Kidney epithelial cell (primary cell): Measurements from ENCODE around the gene KDM7A. TPM values are rescaled to one million over a fixed set of nuclear protein-coding genes. Genes with fewer than 3 reads are reported as not detected.

Source experiments
- DNase-seq: peaks from one replicate; pipeline ENCODE4 v3.0.0-alpha.2; 2010; ENCODE audit warnings: low read depth
- H3K27me3 ChIP-seq: 2 replicates; pipeline ENCODE4 v1.6.0; 2011; ENCODE audit warnings: low read length; ENCODE audit not compliant: control insufficient read depth, insufficient read depth
- H3K36me3 ChIP-seq: 2 replicates; pipeline ENCODE4 v1.5.1; 2011; ENCODE audit warnings: low read length; ENCODE audit not compliant: control insufficient read depth, insufficient read depth
- H3K4me3 ChIP-seq: 2 replicates; pipeline ENCODE4 v1.5.1; 2011; ENCODE audit warnings: low read depth, mild to moderate bottlenecking, control low read depth, low read length
- total RNA-seq: library from RNA; depleted of rRNA; stranded (reverse); fragments of >200 nt; gene quantifications from 2 replicates; pipeline ENCODE4 v1.2.3, GENCODE V29; 2015
- TF ChIP-seq, protein P1 (sequence below): IDR thresholded peaks from 2 replicates; pipeline ENCODE4 v1.5.1; 2011; ENCODE audit warnings: mild to moderate bottlenecking, moderate library complexity, low read length, control low read depth, inconsistent platforms; ENCODE audit not compliant: insufficient read depth, poor library complexity, severe bottlenecking

KDM7A gene
- total RNA-seq, 1 donor from 2014 or later = 11.5 TPM

DNA sequence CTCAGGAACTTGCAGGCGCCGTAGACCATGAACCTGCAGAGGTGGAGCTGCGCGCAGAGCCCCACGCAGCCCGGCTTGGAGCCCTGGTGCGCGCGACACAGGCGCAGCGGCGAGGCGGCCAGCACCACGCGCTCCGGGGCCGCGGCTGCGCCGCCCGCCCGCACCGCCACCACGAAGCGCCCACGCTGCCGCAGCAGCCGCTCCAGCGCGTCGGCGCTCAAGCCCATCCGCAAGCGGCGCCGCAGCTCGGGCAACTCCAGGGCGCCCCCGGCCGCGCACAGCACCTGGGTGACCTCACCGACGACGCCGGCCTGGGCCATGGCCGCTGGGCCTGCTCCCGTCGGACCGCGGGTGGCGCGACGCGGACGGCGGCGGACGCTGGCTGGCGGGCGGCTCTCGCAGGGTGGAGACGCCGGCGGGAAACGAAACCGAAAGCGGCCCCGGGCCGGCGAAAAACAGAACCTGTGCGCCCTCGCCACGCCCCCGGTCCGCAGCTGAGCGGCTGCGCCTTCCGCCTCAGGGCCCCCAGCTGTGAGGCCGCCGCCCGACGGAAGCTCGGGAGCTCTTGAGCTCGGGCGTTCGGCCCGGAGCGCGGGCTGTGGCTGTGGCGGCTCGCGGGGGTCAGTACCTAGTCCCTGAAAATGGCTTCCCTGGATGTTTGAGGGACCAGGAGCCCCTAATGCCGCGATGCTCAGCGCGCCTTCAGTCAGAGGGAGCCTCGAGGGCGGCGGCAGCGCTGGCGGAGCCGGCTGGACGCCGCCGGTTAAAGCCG is 114.1 kb downstream of the KDM7A start, which contains the start of gene PARP12:
TSS of gene PARP12 (minus strand) at position 424 of the 772 bp plus-strand sequence. CDS start at position 320, 104 bp downstream.
- Histone ChIP-seq H3K27me3 (no peaks in the 10 kb centered on the region), H3K4me3 (peak within 1 kb of the TSS; percentile 68), H3K36me3 (no peaks in the 10 kb centered on the region)
- peak; percentile 39 for DNase-seq
- TF ChIP-seq, protein P1, sequence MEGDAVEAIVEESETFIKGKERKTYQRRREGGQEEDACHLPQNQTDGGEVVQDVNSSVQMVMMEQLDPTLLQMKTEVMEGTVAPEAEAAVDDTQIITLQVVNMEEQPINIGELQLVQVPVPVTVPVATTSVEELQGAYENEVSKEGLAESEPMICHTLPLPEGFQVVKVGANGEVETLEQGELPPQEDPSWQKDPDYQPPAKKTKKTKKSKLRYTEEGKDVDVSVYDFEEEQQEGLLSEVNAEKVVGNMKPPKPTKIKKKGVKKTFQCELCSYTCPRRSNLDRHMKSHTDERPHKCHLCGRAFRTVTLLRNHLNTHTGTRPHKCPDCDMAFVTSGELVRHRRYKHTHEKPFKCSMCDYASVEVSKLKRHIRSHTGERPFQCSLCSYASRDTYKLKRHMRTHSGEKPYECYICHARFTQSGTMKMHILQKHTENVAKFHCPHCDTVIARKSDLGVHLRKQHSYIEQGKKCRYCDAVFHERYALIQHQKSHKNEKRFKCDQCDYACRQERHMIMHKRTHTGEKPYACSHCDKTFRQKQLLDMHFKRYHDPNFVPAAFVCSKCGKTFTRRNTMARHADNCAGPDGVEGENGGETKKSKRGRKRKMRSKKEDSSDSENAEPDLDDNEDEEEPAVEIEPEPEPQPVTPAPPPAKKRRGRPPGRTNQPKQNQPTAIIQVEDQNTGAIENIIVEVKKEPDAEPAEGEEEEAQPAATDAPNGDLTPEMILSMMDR = no peak

DNA sequence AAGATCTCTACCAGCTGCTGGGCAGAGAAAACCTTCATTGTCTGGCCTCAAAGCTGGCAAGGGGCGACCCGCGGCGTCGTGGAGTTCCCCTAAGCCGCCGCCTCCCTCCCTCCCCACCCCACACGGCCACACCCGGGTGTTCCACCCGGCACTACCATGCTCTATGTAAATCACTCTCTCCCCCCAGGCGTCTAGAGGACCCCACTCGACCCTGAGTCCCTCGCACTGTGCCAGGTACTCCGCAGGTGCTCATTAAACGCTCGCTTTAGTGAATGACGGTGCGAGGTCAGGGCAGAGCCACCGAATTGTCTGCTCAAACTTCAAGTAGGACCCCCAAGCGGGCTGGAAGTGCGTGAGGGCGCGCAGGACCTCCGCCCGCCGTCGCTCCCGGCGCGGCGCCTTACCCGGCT is 114.7 kb downstream of the KDM7A start:
- no peak for DNase-seq
- Histone ChIP-seq H3K4me3 (peak overlapping the region; percentile 68), H3K36me3 (no peaks in the 10 kb centered on the region), H3K27me3 (no peaks in the 10 kb centered on the region)
- TF ChIP-seq, protein P1 = no peak

DNA sequence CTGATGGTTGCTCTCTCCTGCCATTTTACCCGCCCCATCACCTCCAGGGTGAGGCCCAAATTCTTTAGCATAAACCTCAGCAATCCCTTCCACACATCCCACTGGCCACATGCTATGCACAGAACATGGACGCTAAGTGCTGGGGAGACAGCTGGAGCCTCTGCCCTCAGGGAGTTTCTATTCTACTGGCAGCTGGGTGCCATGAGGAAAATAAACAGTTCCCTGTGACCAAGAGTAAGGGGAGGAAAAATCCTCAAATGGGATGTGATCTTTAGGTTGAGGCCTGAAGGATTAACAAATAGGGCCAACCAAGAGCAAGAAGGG is 115.2 kb downstream of the KDM7A start:
- DNase-seq = no peak
- TF ChIP-seq, protein P1 = no peak
- no peaks in the 10 kb centered on the region for H3K27me3 ChIP-seq
- H3K4me3 ChIP-seq = no peak overlapping the region
- H3K36me3 ChIP-seq = no peaks in the 10 kb centered on the region

DNA sequence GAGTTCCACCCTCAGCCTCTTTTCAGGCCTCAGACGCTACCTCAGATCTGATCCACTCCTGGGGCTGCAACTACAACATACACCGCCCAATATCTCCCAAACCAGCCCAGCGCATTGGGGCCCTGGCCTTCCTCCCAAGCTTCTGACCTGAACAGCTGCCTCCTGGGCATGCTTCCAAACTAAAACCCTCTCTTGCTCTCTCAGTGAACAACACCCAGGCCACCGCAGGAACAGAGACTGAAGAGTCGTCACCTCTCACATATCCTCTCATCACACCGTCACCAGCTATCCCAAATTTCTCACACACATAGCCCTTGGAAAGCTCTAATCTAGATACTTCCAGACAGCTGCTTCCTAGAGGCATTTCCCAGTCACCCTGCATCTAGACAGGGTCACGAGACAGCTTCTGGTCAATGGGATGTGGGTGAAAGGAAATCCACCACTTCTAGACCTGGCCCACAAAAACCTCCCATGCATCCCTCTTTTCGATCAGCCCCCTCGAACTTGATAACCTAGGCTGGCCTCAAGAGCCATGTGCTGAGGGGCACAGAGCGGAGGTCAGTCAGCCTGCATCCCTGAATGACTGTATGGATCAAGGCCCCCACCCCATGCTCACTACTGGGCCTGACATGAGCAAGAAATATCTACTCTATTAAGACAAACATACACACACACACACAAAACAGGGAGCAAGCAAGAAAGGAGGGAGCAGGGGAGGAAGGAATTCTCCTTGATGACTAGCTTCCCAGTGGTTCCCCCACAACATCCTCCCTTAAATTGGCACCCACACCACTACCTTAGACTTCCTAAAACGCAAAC is 115.8 kb downstream of the KDM7A start:
- H3K36me3 ChIP-seq = no peaks in the 10 kb centered on the region
- no peaks in the 10 kb centered on the region for H3K27me3 ChIP-seq
- TF ChIP-seq, protein P1 = no peak
- no peak overlapping the region for H3K4me3 ChIP-seq
- no peak for DNase-seq

DNA sequence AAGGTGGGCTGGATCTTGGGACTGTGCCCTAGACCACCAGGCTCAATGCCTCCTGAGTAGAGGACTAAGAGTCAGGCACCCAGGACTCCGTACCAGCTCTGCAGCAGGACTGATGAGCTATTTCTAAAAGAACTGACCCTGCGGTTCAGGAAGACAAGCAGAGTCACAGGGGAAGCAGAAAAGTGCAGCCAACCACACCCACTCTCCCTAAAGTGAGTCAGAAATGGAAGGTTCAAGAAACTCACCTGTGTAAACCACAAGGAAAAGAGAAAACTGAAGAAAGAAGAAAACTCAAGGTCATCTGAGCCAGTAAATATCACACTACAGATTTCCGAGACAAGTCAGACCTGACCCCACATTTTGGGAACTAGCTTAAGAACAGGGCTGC is 116.5 kb downstream of the KDM7A start:
- TF ChIP-seq, protein P1 = no peak
- H3K36me3 ChIP-seq = no peaks in the 10 kb centered on the region
- no peak overlapping the region for H3K4me3 ChIP-seq
- DNase-seq = no peak
- no peaks in the 10 kb centered on the region for H3K27me3 ChIP-seq
